Mesenchymal stem cell (in vitro differentiated cells and primary cell): ENCODE measurements around the gene PIM1.

Source experiments
- DNase-seq: peaks from one replicate; pipeline ENCODE4 v3.0.0-alpha.2; 2013
- H2AFZ ChIP-seq: one replicate; pipeline ENCODE4 v1.6.1; 2013; ENCODE audit warnings: low read depth, mild to moderate bottlenecking, control low read depth, inconsistent platforms, low read length, moderate library complexity
- H2AK5ac ChIP-seq: 2 replicates; pipeline ENCODE4 v1.6.1; 2013; ENCODE audit warnings: low read length, moderate library complexity, mild to moderate bottlenecking, inconsistent platforms; ENCODE audit not compliant: severe bottlenecking
- H2BK120ac ChIP-seq: one replicate; pipeline ENCODE4 v1.6.1; 2013; ENCODE audit warnings: low read depth, mild to moderate bottlenecking, inconsistent platforms, low read length, moderate library complexity
- H2BK12ac ChIP-seq, 2 experiments: one replicate each; pipeline ENCODE4 v1.6.1; 2013; ENCODE audit warnings: inconsistent platforms in 2 of 2, low read length in 2 of 2, mild to moderate bottlenecking in 2 of 2, moderate library complexity in 2 of 2, control low read depth in 1 of 2
- H2BK15ac ChIP-seq: one replicate; pipeline ENCODE4 v1.6.1; 2013; ENCODE audit warnings: mild to moderate bottlenecking, low read depth, inconsistent platforms; ENCODE audit not compliant: poor library complexity, severe bottlenecking
- H2BK5ac ChIP-seq: 2 replicates; pipeline ENCODE4 v1.6.1; 2013; ENCODE audit warnings: low read depth, mild to moderate bottlenecking, low read length, control low read depth, inconsistent platforms; ENCODE audit not compliant: poor library complexity, severe bottlenecking
- H3K14ac ChIP-seq, 2 experiments: one replicate each; pipeline ENCODE4 v1.6.1; 2013; ENCODE audit warnings: inconsistent platforms in 2 of 2, low read length in 2 of 2, control low read depth in 1 of 2, mild to moderate bottlenecking in 1 of 2, moderate library complexity in 1 of 2
- H3K18ac ChIP-seq, 2 experiments: one replicate each; pipeline ENCODE4 v1.6.1; 2013; ENCODE audit warnings: inconsistent platforms in 2 of 2, low read length in 2 of 2, control low read depth in 1 of 2, low read depth in 1 of 2, mild to moderate bottlenecking in 1 of 2
- H3K23ac ChIP-seq, 2 experiments: one replicate each; pipeline ENCODE4 v1.6.1; 2013; ENCODE audit warnings: inconsistent platforms in 2 of 2, low read length in 2 of 2, mild to moderate bottlenecking in 2 of 2, moderate library complexity in 2 of 2, control low read depth in 1 of 2
- H3K27ac ChIP-seq: 2 replicates; pipeline ENCODE4 v1.5.1; 2013; ENCODE audit warnings: mild to moderate bottlenecking, moderate library complexity, low read length, control low read depth, inconsistent platforms; ENCODE audit not compliant: poor library complexity, severe bottlenecking
- H3K27me3 ChIP-seq, 2 experiments: 2 replicates each; pipeline versions ENCODE4 v1.6.1 to v1.7.0; 2013; ENCODE audit warnings: low read length in 2 of 2, mild to moderate bottlenecking in 2 of 2, moderate library complexity in 2 of 2, control low read depth in 1 of 2, inconsistent platforms in 1 of 2; ENCODE audit not compliant: control insufficient read depth in 1 of 2, insufficient read depth in 1 of 2
- H3K36me3 ChIP-seq, 2 experiments: 2 replicates each; pipeline versions ENCODE4 v1.6.1 to v1.7.0; 2013; ENCODE audit warnings: low read length in 2 of 2, control low read depth in 1 of 2, inconsistent platforms in 1 of 2, low read depth in 1 of 2, mild to moderate bottlenecking in 1 of 2; ENCODE audit not compliant: insufficient read depth in 2 of 2, control insufficient read depth in 1 of 2
- H3K4ac ChIP-seq, 2 experiments: one replicate each; pipeline ENCODE4 v1.6.1; 2013; ENCODE audit warnings: inconsistent platforms in 2 of 2, low read length in 2 of 2, mild to moderate bottlenecking in 2 of 2, moderate library complexity in 2 of 2, control low read depth in 1 of 2, low read depth in 1 of 2
- H3K4me1 ChIP-seq: 2 replicates; pipeline ENCODE4 v1.6.1; 2013; ENCODE audit warnings: low read depth, low read length, control low read depth; ENCODE audit not compliant: control insufficient read depth, insufficient read depth
- H3K4me2 ChIP-seq: 2 replicates; pipeline ENCODE4 v1.6.1; 2013; ENCODE audit warnings: low read length, mild to moderate bottlenecking, inconsistent platforms; ENCODE audit not compliant: poor library complexity, severe bottlenecking
- H3K4me3 ChIP-seq, 2 experiments: 2 replicates each; pipeline versions ENCODE4 v1.5.1 to v1.7.0; 2013; ENCODE audit warnings: low read length in 2 of 2, mild to moderate bottlenecking in 2 of 2, control low read depth in 1 of 2, low read depth in 1 of 2; ENCODE audit not compliant: insufficient read depth in 1 of 2
- H3K79me1 ChIP-seq: replicated peaks from 2 replicates; pipeline ENCODE4 v1.6.1; 2013; ENCODE audit warnings: mild to moderate bottlenecking, control low read depth, low read length, inconsistent platforms; ENCODE audit not compliant: poor library complexity, severe bottlenecking
- H3K9ac ChIP-seq: 2 replicates; pipeline ENCODE4 v1.7.0; 2013; ENCODE audit warnings: mild to moderate bottlenecking, low read length, moderate library complexity
- H3K9me3 ChIP-seq: 2 replicates; pipeline ENCODE4 v1.7.0; 2013; ENCODE audit warnings: mild to moderate bottlenecking, low read length; ENCODE audit not compliant: control insufficient read depth
- H4K8ac ChIP-seq: one replicate; pipeline ENCODE4 v1.6.1; 2013; ENCODE audit warnings: inconsistent platforms, mild to moderate bottlenecking, low read length, moderate library complexity
- H4K91ac ChIP-seq: one replicate; pipeline ENCODE4 v1.6.1; 2013; ENCODE audit warnings: mild to moderate bottlenecking, low read length, inconsistent platforms
- WGBS: methylation state at CpG from one replicate; pipeline ENCODE4 v1.1.7; 2013; ENCODE audit warnings: mixed read lengths; 5-methylcytosine and 5-hydroxymethylcytosine counted together

The PIM1 gene

DNA sequence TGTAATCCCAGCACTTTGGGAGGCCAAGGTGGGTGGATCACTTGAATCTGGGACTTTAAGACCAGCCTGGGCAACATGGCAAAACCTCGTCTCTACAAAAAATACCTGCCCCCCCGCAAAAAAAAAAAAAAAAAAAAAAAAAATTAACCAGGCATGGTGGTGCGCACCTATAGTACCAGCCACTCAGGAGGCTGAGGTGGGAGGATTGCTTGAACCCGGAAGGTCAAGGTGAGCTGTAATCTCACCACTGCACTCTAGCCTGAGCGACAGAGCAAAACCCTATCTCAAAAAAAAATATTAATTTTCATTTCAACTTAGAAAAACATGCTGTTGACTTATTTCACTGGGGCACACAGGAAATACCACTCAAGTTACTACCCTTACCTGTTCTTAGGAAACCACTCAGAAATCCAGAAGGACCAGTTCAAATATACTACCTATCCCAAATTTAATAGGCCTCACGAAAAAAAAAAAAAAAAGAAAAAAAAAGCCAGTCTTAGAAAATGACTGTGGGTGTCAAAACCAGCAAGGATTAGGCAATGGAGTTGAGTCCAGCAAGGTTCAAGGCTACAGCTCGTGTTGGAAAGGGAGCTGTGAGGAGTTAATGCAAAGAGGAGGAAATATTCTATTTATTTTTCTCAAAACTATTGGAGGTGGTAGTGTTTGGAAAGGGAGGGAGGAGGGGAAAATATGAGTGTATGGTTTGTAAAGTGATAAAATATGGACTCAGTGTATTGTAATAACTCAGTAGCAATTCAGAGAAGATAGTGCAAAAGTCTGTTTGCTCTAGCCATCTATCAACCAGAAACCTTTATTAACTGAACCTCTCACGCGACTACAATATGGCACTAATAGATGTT, 33.9 kb upstream of the PIM1 start:
- no peaks in the 10 kb centered on the region for H3K9me3 ChIP-seq
- peak overlapping the region; percentile 99 for H2AK5ac ChIP-seq
- H2AFZ ChIP-seq, result no peak overlapping the region
- peak overlapping the region; percentile 97 for H3K27ac ChIP-seq
- H3K4me3 ChIP-seq, result no peak overlapping the region
- H3K4me1 ChIP-seq, result peaks cover 25% of the 10 kb centered on the region
- no peak overlapping the region for H3K4ac ChIP-seq
- H3K14ac ChIP-seq, result no peak overlapping the region
- H3K79me1 ChIP-seq, result no peaks in the 10 kb centered on the region
- H3K23ac ChIP-seq, result no peak overlapping the region
- no peak overlapping the region for H4K8ac ChIP-seq
- no peak overlapping the region for H2BK15ac ChIP-seq
- no peak for DNase-seq
- no peak overlapping the region for H3K9ac ChIP-seq
- peak overlapping the region in 1 of 2 experiments; percentile 76 for H2BK12ac ChIP-seq
- H3K27me3 ChIP-seq, result no peaks in the 10 kb centered on the region
- H2BK5ac ChIP-seq, result peak overlapping the region; percentile 94
- H3K18ac ChIP-seq, result no peak overlapping the region
- no peaks in the 10 kb centered on the region for H3K36me3 ChIP-seq
- no peak overlapping the region for H4K91ac ChIP-seq
- 79% methylated on average over 7 of the region's 9 CpGs for WGBS
- no peak overlapping the region for H2BK120ac ChIP-seq
- H3K4me2 ChIP-seq, result no peak overlapping the region

DNA sequence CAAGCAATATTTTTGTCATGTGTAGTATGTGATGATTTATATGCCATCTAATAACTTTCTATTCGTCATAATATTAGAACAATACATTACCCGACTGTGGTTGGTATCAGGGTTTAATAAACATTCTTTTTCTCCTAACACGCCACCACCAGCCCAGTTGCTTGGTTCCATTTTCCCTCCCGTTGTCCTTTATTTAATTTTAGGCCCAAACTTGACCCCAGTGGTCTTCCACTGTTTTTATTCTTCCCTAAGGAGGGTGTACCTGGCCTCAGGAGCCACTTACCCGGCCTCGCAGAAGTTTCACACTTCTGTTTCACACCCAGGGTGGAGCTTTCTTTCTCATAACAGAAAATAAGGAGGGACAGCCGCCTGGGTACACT, 33.1 kb upstream of the PIM1 start:
- peak overlapping the region in 1 of 2 experiments; percentile 93 for H3K18ac ChIP-seq
- no peak overlapping the region for H2BK15ac ChIP-seq
- no peak for DNase-seq
- peak overlapping the region; percentile 43 for H4K91ac ChIP-seq
- H3K4me2 ChIP-seq, result peak overlapping the region; percentile 42
- H3K9ac ChIP-seq, result peak overlapping the region; percentile 77
- H4K8ac ChIP-seq, result peak overlapping the region; percentile 66
- H3K27me3 ChIP-seq, result no peaks in the 10 kb centered on the region
- H2AFZ ChIP-seq, result no peak overlapping the region
- H2BK5ac ChIP-seq, result peak overlapping the region; percentile 91
- H3K36me3 ChIP-seq, result no peaks in the 10 kb centered on the region
- H2AK5ac ChIP-seq, result peak overlapping the region; percentile 85
- peak overlapping the region; percentile 97 for H3K27ac ChIP-seq
- WGBS, result 23% methylated on average over 7 of the region's 7 CpGs
- peak overlapping the region; percentile 97 for H2BK120ac ChIP-seq
- H3K9me3 ChIP-seq, result no peaks in the 10 kb centered on the region
- peaks cover 18% of the 10 kb centered on the region for H3K4me1 ChIP-seq
- no peak overlapping the region for H3K14ac ChIP-seq
- H3K23ac ChIP-seq, result no peak overlapping the region
- no peak overlapping the region for H3K4me3 ChIP-seq
- H2BK12ac ChIP-seq, result peak overlapping the region in 1 of 2 experiments; percentile 71
- no peaks in the 10 kb centered on the region for H3K79me1 ChIP-seq
- peak overlapping the region; percentile 46 to 61 for H3K4ac ChIP-seq

DNA sequence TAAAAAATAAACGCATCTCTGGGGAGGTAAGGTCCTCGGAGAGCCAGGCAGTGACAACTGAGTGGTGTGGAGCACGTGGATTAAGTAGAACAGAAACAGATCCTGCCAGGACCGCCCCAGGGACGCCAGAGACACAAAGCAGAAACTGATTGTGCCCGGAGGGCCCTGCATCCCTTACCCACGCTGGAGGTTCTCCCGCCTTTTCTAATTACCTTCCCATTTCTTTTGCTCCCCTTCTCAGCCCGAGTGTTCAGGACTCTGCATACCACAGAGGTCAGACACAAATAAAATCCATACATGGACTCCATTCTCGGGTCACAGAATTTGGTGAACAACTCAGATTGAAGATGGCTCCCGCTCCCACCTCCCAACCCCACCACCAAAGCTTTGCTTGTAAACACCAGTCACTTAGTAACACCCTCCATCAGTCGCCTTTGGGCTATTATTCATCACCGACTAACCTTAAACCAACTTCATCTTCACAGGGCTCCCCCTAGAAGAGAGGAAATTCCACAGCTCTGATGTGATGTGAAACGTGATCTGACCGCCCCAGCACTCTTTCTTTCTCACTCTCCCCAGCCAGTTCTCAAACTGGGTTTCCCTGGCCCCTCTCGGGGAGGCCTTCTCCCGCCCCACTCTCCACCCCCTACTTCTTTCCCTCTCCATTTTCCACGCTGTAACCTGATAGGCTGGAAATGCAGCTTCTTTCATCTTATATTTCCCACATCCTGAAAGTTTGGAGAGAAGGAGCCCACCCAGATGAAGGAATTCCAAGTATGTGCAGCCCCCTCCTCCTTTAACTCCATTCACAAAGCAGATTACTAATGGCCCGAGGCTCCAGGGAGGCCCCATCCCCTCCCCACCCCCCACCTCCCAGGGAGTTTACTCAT, 32.5 kb upstream of the PIM1 start:
- Histone ChIP-seq H2AK5ac (peak overlapping the region; percentile 85), H4K8ac (peak overlapping the region; percentile 66), H3K14ac (no peak overlapping the region), H3K9ac (peak overlapping the region; percentile 77), H3K9me3 (no peaks in the 10 kb centered on the region), H2BK15ac (peak overlapping the region; percentile 36), H3K23ac (no peak overlapping the region), H4K91ac (peak overlapping the region; percentile 43), H3K79me1 (no peaks in the 10 kb centered on the region), H3K36me3 (no peaks in the 10 kb centered on the region), H2AFZ (no peak overlapping the region), H3K4me2 (peak overlapping the region; percentile 42), H2BK12ac (peak overlapping the region in 1 of 2 experiments; percentile 71), H3K4me3 (peak overlapping the region in 1 of 2 experiments; percentile 39), H3K27ac (peak overlapping the region; percentile 97), H3K27me3 (no peaks in the 10 kb centered on the region), H3K18ac (peak overlapping the region; percentile 29 to 93), H2BK5ac (peak overlapping the region; percentile 91), H2BK120ac (peak overlapping the region; percentile 97), H3K4ac (peak overlapping the region; percentile 46 to 47), H3K4me1 (peaks cover 18% of the 10 kb centered on the region)
- WGBS, result 1% methylated on average over 19 of the region's 19 CpGs
- DNase-seq, result peak; percentile 99

DNA sequence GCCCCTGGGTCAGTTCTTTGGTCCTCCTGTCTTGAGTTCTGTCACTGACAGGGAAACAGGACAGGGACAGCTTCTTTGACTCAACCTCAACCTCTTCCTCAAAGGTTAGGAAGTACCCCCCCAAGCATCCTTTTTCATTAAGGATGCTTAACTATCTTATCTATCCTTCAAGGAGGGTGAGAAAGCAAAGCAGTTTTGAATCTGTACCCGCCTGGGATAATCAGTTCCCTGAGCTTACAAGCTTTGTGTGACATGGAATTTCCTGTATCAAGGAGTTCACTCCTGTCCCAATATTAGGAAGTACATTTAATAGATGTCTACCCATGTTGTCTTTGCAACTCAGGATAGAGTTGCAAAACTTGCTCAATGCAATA, 31.1 kb upstream of the PIM1 start:
- Histone ChIP-seq H3K27me3 (no peaks in the 10 kb centered on the region), H3K4me3 (no peak overlapping the region), H3K9ac (no peak overlapping the region), H3K27ac (peak overlapping the region; percentile 97), H3K18ac (peak overlapping the region in 1 of 2 experiments; percentile 8), H3K4me1 (peaks cover 18% of the 10 kb centered on the region), H4K8ac (peak overlapping the region; percentile 30), H3K23ac (no peak overlapping the region), H3K14ac (no peak overlapping the region), H2AK5ac (peak overlapping the region; percentile 62), H3K79me1 (no peaks in the 10 kb centered on the region), H3K4ac (peak overlapping the region in 1 of 2 experiments; percentile 67), H3K4me2 (no peak overlapping the region), H2BK5ac (peak overlapping the region; percentile 95), H2BK15ac (no peak overlapping the region), H2BK120ac (no peak overlapping the region), H3K36me3 (no peaks in the 10 kb centered on the region), H3K9me3 (no peaks in the 10 kb centered on the region), H2BK12ac (peak overlapping the region; percentile 23 to 91), H4K91ac (no peak overlapping the region), H2AFZ (no peak overlapping the region)
- peak; percentile 15 for DNase-seq
- WGBS, result 14% methylated on average over 1 of the region's 1 CpG
